Subcutaneous abdominal adipose tissue (tissue), 5 donors: ENCODE data around the gene CDH26.

ENCODE experiments used
- H3K27ac ChIP-seq: one replicate; pipeline ENCODE4 v1.7.0; 2013; ENCODE audit warnings: low read depth, mild to moderate bottlenecking, inconsistent platforms, low read length, moderate library complexity
- H3K27me3 ChIP-seq, 5 donors: one replicate each; pipeline ENCODE4 v1.7.0; 2013; ENCODE audit warnings: low read length in 5 of 5, inconsistent platforms in 1 of 5; ENCODE audit not compliant: control insufficient read depth in 5 of 5, insufficient read depth in 4 of 5
- H3K36me3 ChIP-seq, 5 donors: one replicate each; pipeline ENCODE4 v1.7.0; 2013; ENCODE audit warnings: low read length in 5 of 5; ENCODE audit not compliant: control insufficient read depth in 5 of 5, insufficient read depth in 5 of 5
- H3K4me1 ChIP-seq, 5 donors: one replicate each; pipeline ENCODE4 v1.7.0; 2013; ENCODE audit warnings: low read length in 5 of 5, mild to moderate bottlenecking in 3 of 5, moderate library complexity in 1 of 5; ENCODE audit not compliant: control insufficient read depth in 5 of 5, insufficient read depth in 5 of 5
- H3K4me3 ChIP-seq, 5 donors: one replicate each; pipeline ENCODE4 v1.7.0; 2013; ENCODE audit warnings: low read length in 5 of 5, low read depth in 1 of 5
- H3K9ac ChIP-seq, 5 donors: one replicate each; pipeline ENCODE4 v1.7.0; 2013; ENCODE audit warnings: low read length in 5 of 5, mild to moderate bottlenecking in 4 of 5, moderate library complexity in 3 of 5
- H3K9me3 ChIP-seq, 5 donors: one replicate each; pipeline ENCODE4 v1.7.0; 2013; ENCODE audit warnings: low read length in 5 of 5; ENCODE audit not compliant: control insufficient read depth in 5 of 5
- donor health status: healthy.
- donor health status: healthy.
- donor health status: healthy.
- donor health status: healthy.
- donor health status: healthy.

Gene CDH26

GRCh38 chr20:60024245-60024644 is 66.0 kb downstream of the CDH26 start:
- Histone ChIP-seq H3K9me3 (peaks cover 0 to 10% (median 7%) of the 10 kb centered on the region in 5 donors), H3K9ac (no peak overlapping the region), H3K4me1 (no peaks in the 10 kb centered on the region), H3K36me3 (no peaks in the 10 kb centered on the region), H3K27ac (no peak overlapping the region), H3K4me3 (no peak overlapping the region), H3K27me3 (no peaks in the 10 kb centered on the region)

- no peak overlapping the region for H3K27ac ChIP-seq
- H3K4me3 ChIP-seq: no peak overlapping the region
- H3K9me3 ChIP-seq: peaks cover 0 to 10% (median 7%) of the 10 kb centered on the region in 5 donors
- no peaks in the 10 kb centered on the region for H3K4me1 ChIP-seq
- H3K9ac ChIP-seq: no peak overlapping the region
- H3K27me3 ChIP-seq: no peaks in the 10 kb centered on the region
- no peaks in the 10 kb centered on the region for H3K36me3 ChIP-seq
Measured at GRCh38 chr20:60024801-60025200, 66.6 kb downstream of the CDH26 start.

- no peaks in the 10 kb centered on the region for H3K27me3 ChIP-seq
- no peak overlapping the region for H3K27ac ChIP-seq
- H3K9me3 ChIP-seq: peaks cover 0 to 10% (median 7%) of the 10 kb centered on the region in 5 donors
- H3K36me3 ChIP-seq: no peaks in the 10 kb centered on the region
- no peaks in the 10 kb centered on the region for H3K4me1 ChIP-seq
- no peak overlapping the region for H3K4me3 ChIP-seq
- no peak overlapping the region for H3K9ac ChIP-seq
Measured at GRCh38 chr20:60026010-60026409, 67.8 kb downstream of the CDH26 start.

GRCh38 chr20:60030471-60030870 is 72.2 kb downstream of the CDH26 start:
- H3K9me3 ChIP-seq: peaks cover 0 to 9% (median 6%) of the 10 kb centered on the region in 5 donors
- no peak overlapping the region for H3K4me3 ChIP-seq
- no peaks in the 10 kb centered on the region for H3K36me3 ChIP-seq
- H3K27ac ChIP-seq: no peak overlapping the region
- H3K9ac ChIP-seq: no peak overlapping the region
- peaks cover 7 to 21% (median 19%) of the 10 kb centered on the region in 5 donors for H3K4me1 ChIP-seq
- no peaks in the 10 kb centered on the region for H3K27me3 ChIP-seq

GRCh38 chr20:60031107-60031506 is 72.9 kb downstream of the CDH26 start:
- Histone ChIP-seq H3K9me3 (peaks cover 0 to 8% (median 6%) of the 10 kb centered on the region in 5 donors), H3K4me1 (peaks cover 7 to 21% (median 19%) of the 10 kb centered on the region in 5 donors), H3K36me3 (no peaks in the 10 kb centered on the region), H3K27me3 (no peaks in the 10 kb centered on the region), H3K27ac (no peak overlapping the region), H3K9ac (no peak overlapping the region), H3K4me3 (no peak overlapping the region)

GRCh38 chr20:60034231-60035110 is 76.2 kb downstream of the CDH26 start:
- peak overlapping the region; percentile 41 for H3K27ac ChIP-seq
- H3K9ac ChIP-seq: peak overlapping the region in 2 of 5 donors; percentile 6 to 30
- H3K27me3 ChIP-seq: peaks cover 0 to 5% (median 0%) of the 10 kb centered on the region in 5 donors
- H3K36me3 ChIP-seq: no peaks in the 10 kb centered on the region
- no peak overlapping the region for H3K4me3 ChIP-seq
- H3K4me1 ChIP-seq: peaks cover 7 to 25% (median 19%) of the 10 kb centered on the region in 5 donors
- H3K9me3 ChIP-seq: no peaks in the 10 kb centered on the region

- no peak overlapping the region for H3K4me3 ChIP-seq
- no peaks in the 10 kb centered on the region for H3K9me3 ChIP-seq
- no peak overlapping the region for H3K27ac ChIP-seq
- no peak overlapping the region for H3K9ac ChIP-seq
- peaks cover 7 to 25% (median 19%) of the 10 kb centered on the region in 5 donors for H3K4me1 ChIP-seq
- peaks cover 0 to 7% (median 0%) of the 10 kb centered on the region in 5 donors for H3K27me3 ChIP-seq
- no peaks in the 10 kb centered on the region for H3K36me3 ChIP-seq
Measured at GRCh38 chr20:60035486-60035885, 77.3 kb downstream of the CDH26 start.

GRCh38 chr20:60036346-60036745 is 78.1 kb downstream of the CDH26 start:
- H3K9ac ChIP-seq: no peak overlapping the region
- H3K36me3 ChIP-seq: no peaks in the 10 kb centered on the region
- peaks cover 0 to 7% (median 0%) of the 10 kb centered on the region in 5 donors for H3K27me3 ChIP-seq
- no peak overlapping the region for H3K27ac ChIP-seq
- H3K9me3 ChIP-seq: no peaks in the 10 kb centered on the region
- no peak overlapping the region for H3K4me3 ChIP-seq
- peaks cover 7 to 25% (median 19%) of the 10 kb centered on the region in 5 donors for H3K4me1 ChIP-seq

GRCh38 chr20:60036746-60037499 is 78.7 kb downstream of the CDH26 start:
- Histone ChIP-seq H3K36me3 (no peaks in the 10 kb centered on the region), H3K9me3 (no peaks in the 10 kb centered on the region), H3K9ac (no peak overlapping the region), H3K27me3 (peaks cover 0 to 7% (median 0%) of the 10 kb centered on the region in 5 donors), H3K4me1 (peaks cover 7 to 25% (median 19%) of the 10 kb centered on the region in 5 donors), H3K27ac (no peak overlapping the region), H3K4me3 (no peak overlapping the region)
